Measurements from ENCODE around the gene SEMA5B. TPM values are rescaled to one million over a fixed set of nuclear protein-coding genes. Genes with fewer than 3 reads are reported as not detected.

The SEMA5B gene
- total and polyA plus RNA-seq, 4 donors = 0.20 to 1.1 (median 0.23) TPM

DNA sequence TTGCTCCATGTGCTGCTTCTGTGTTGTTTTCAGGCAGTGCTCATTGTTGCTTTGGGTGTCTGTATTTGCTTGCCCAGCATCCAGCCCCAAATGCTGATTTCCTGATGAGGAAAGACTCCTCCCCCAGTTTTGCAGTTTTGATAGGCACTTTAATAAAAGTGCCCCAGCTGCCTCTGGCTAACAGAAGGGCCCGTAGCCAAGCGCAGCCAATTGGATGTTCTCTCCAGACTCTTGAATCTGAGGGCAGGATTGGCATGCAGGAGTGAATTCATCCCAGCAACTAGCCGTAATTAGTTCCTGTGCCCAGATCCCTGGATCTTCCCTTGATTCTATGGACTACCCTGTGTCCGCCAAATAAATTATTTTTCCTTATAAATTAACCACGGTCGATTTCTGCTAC lies 14.8 kb upstream of the SEMA5B start:
- TF ChIP-seq RAD21 (IDR thresholded peaks at IDR 0.05) = no peak
- TF ChIP-seq HNF4A (conservative IDR thresholded peaks at IDR 0.05) = no peak
- no peak for TF ChIP-seq TAF1 (conservative IDR thresholded peaks at IDR 0.05)
- no peak for TF ChIP-seq EGR1 (IDR thresholded peaks at IDR 0.05; ENCODE audit: low read depth in 2 of 2)
- TF ChIP-seq, protein P1, sequence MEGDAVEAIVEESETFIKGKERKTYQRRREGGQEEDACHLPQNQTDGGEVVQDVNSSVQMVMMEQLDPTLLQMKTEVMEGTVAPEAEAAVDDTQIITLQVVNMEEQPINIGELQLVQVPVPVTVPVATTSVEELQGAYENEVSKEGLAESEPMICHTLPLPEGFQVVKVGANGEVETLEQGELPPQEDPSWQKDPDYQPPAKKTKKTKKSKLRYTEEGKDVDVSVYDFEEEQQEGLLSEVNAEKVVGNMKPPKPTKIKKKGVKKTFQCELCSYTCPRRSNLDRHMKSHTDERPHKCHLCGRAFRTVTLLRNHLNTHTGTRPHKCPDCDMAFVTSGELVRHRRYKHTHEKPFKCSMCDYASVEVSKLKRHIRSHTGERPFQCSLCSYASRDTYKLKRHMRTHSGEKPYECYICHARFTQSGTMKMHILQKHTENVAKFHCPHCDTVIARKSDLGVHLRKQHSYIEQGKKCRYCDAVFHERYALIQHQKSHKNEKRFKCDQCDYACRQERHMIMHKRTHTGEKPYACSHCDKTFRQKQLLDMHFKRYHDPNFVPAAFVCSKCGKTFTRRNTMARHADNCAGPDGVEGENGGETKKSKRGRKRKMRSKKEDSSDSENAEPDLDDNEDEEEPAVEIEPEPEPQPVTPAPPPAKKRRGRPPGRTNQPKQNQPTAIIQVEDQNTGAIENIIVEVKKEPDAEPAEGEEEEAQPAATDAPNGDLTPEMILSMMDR (IDR thresholded peaks at IDR 0.05; ENCODE audit: low read depth, low read length, missing input control) = no peak
- TF ChIP-seq, protein P2, sequence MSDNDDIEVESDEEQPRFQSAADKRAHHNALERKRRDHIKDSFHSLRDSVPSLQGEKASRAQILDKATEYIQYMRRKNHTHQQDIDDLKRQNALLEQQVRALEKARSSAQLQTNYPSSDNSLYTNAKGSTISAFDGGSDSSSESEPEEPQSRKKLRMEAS (IDR thresholded peaks at IDR 0.05) = no peak
- no peak for TF ChIP-seq FOXA1 (IDR thresholded peaks at IDR 0.05)
- TF ChIP-seq, protein P3, sequence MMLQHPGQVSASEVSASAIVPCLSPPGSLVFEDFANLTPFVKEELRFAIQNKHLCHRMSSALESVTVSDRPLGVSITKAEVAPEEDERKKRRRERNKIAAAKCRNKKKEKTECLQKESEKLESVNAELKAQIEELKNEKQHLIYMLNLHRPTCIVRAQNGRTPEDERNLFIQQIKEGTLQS (IDR thresholded peaks at IDR 0.05) = no peak
- TF ChIP-seq, protein P4, sequence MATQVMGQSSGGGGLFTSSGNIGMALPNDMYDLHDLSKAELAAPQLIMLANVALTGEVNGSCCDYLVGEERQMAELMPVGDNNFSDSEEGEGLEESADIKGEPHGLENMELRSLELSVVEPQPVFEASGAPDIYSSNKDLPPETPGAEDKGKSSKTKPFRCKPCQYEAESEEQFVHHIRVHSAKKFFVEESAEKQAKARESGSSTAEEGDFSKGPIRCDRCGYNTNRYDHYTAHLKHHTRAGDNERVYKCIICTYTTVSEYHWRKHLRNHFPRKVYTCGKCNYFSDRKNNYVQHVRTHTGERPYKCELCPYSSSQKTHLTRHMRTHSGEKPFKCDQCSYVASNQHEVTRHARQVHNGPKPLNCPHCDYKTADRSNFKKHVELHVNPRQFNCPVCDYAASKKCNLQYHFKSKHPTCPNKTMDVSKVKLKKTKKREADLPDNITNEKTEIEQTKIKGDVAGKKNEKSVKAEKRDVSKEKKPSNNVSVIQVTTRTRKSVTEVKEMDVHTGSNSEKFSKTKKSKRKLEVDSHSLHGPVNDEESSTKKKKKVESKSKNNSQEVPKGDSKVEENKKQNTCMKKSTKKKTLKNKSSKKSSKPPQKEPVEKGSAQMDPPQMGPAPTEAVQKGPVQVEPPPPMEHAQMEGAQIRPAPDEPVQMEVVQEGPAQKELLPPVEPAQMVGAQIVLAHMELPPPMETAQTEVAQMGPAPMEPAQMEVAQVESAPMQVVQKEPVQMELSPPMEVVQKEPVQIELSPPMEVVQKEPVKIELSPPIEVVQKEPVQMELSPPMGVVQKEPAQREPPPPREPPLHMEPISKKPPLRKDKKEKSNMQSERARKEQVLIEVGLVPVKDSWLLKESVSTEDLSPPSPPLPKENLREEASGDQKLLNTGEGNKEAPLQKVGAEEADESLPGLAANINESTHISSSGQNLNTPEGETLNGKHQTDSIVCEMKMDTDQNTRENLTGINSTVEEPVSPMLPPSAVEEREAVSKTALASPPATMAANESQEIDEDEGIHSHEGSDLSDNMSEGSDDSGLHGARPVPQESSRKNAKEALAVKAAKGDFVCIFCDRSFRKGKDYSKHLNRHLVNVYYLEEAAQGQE (IDR thresholded peaks at IDR 0.05) = no peak
- TF ChIP-seq JUND (IDR thresholded peaks at IDR 0.05) = no peak
- no peak for TF ChIP-seq HNF4G (IDR thresholded peaks at IDR 0.05)
- no peak for TF ChIP-seq GABPA (IDR thresholded peaks at IDR 0.05 in 1 of 2, conservative IDR thresholded peaks at IDR 0.05 in 1 of 2)
- TF ChIP-seq FOXA2 (IDR thresholded peaks at IDR 0.05) = no peak
- TF ChIP-seq RXRA (IDR thresholded peaks at IDR 0.05) = no peak
- TF ChIP-seq YY1 (IDR thresholded peaks at IDR 0.05) = no peak
- no peak for TF ChIP-seq NR2F2 (IDR thresholded peaks at IDR 0.05)
- TF ChIP-seq, protein P5, sequence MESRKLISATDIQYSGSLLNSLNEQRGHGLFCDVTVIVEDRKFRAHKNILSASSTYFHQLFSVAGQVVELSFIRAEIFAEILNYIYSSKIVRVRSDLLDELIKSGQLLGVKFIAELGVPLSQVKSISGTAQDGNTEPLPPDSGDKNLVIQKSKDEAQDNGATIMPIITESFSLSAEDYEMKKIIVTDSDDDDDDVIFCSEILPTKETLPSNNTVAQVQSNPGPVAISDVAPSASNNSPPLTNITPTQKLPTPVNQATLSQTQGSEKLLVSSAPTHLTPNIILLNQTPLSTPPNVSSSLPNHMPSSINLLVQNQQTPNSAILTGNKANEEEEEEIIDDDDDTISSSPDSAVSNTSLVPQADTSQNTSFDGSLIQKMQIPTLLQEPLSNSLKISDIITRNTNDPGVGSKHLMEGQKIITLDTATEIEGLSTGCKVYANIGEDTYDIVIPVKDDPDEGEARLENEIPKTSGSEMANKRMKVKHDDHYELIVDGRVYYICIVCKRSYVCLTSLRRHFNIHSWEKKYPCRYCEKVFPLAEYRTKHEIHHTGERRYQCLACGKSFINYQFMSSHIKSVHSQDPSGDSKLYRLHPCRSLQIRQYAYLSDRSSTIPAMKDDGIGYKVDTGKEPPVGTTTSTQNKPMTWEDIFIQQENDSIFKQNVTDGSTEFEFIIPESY (IDR thresholded peaks at IDR 0.05) = no peak
- TF ChIP-seq SP1 (IDR thresholded peaks at IDR 0.05) = no peak
- Histone ChIP-seq H3K4me1 (ENCODE audit: control insufficient read depth in 4 of 4, insufficient read depth in 4 of 4, low read length in 3 of 4) (peaks cover 7 to 18% (median 15%) of the 10 kb centered on the region in 4 donors), H3K36me3 (ENCODE audit: control insufficient read depth in 4 of 4, insufficient read depth in 3 of 4, low read depth in 1 of 4, low read length in 3 of 4) (no peaks in the 10 kb centered on the region), H3K4me3 (ENCODE audit: low read depth in 1 of 3, low read length in 3 of 3) (no peak overlapping the region), H3K9ac (ENCODE audit: low read depth in 1 of 2, low read length in 2 of 2) (no peak overlapping the region), H3K9me3 (ENCODE audit: control insufficient read depth in 4 of 4, low read length in 3 of 4) (no peaks in the 10 kb centered on the region), H3K27me3 (ENCODE audit: control insufficient read depth in 4 of 4, insufficient read depth in 4 of 4, low read length in 3 of 4) (no peaks in the 10 kb centered on the region), H3K27ac (ENCODE audit: low read depth in 1 of 2, low read length in 2 of 2) (no peak overlapping the region)
- DNase-seq (ENCODE audit: low spot score) = no peak
- WGBS = 90% methylated on average over 6 of the region's 6 CpGs

All from liver (tissue), 9 donors.